ENCODE results near the gene DIP2C.
"Not testable (repeated sequence)": the region's sequence is repeated elsewhere in the genome, so short reads cannot be mapped to it uniquely, and the experiment has no call there.

The DIP2C gene

DNA sequence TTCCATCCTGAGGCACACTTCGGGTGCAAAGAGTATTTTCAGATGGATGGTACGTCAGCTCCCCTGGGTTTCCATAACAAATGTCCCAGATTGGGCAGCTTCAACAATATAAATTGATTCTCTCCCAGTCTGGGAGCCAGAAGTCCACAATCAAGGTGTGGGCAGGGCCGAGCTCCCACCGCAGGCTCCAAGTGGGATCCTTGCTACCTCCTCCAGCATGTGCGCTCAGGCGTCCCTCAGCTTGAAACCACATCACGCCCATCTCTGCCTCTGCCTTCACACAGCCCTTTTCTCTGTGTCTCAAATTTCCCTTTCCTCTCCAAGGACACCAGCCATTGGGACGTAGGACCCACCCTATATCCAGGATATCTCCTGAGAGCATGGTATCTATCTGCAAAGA lies 153.5 kb downstream of the DIP2C start:
- Mint-ChIP-seq H3K27me3 (peaks cover 25 to 31% of the 10 kb centered on the region in 2 donors), H3K9me3 (no peaks in the 10 kb centered on the region), H3K27ac (no peak overlapping the region), H3K4me1 (no peaks in the 10 kb centered on the region), H3K4me3 (no peak overlapping the region), H3K36me3 (no peaks in the 10 kb centered on the region)
- ATAC-seq (replicated peaks), result no peak
- DNase-seq, result no peak

GRCh38 chr10:535051-535450 lies 154.4 kb downstream of the DIP2C start:
- DNase-seq, result no peak
- Mint-ChIP-seq H3K27ac (no peak overlapping the region), H3K4me3 (no peak overlapping the region), H3K36me3 (no peaks in the 10 kb centered on the region), H3K4me1 (no peaks in the 10 kb centered on the region), H3K9me3 (no peaks in the 10 kb centered on the region), H3K27me3 (peaks cover 24 to 28% of the 10 kb centered on the region in 2 donors)
- ATAC-seq (replicated peaks), result no peak

GRCh38 chr10:534047-534566 lies 155.4 kb downstream of the DIP2C start:
- Mint-ChIP-seq H3K9me3 (no peaks in the 10 kb centered on the region), H3K27ac (no peak overlapping the region), H3K36me3 (no peaks in the 10 kb centered on the region), H3K27me3 (peaks cover 19 to 23% of the 10 kb centered on the region in 2 donors), H3K4me3 (no peak overlapping the region), H3K4me1 (no peaks in the 10 kb centered on the region)
- ATAC-seq (replicated peaks) (no peak), DNase-seq (no peak)

DNA sequence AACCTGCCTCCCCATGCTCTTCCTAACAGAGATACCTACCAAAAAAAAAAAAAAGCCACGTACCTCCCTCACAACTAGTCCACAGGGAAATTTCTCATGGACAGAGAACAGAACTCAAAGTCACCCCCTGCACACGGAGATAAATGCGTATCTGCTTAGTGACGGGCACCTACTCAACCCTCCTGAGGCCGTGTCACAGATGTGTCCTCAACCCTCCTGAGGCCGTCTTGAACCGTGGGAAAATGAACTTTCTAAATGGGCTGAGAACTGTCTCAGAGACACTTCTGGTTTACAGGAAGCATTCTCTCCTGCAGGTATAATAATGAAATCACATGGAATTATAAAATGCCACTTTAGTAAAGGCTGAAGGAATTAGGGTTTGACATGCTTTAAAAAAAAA lies 155.9 kb downstream of the DIP2C start:
- H3K36me3 Mint-ChIP-seq, result no peaks in the 10 kb centered on the region
- no peaks in the 10 kb centered on the region for H3K9me3 Mint-ChIP-seq
- no peak for DNase-seq
- H3K27me3 Mint-ChIP-seq, result peaks cover 21 to 23% of the 10 kb centered on the region in 2 donors
- no peaks in the 10 kb centered on the region for H3K4me1 Mint-ChIP-seq
- H3K4me3 Mint-ChIP-seq, result no peak overlapping the region
- ATAC-seq (replicated peaks), result no peak
- H3K27ac Mint-ChIP-seq, result no peak overlapping the region

- ATAC-seq (replicated peaks) (no peak), DNase-seq (no peak)
- H3K4me3 Mint-ChIP-seq, result no peak overlapping the region
- peaks cover 20 to 26% of the 10 kb centered on the region in 2 donors for H3K27me3 Mint-ChIP-seq
- H3K4me1 Mint-ChIP-seq, result no peaks in the 10 kb centered on the region
- H3K27ac Mint-ChIP-seq, result no peak overlapping the region
- no peaks in the 10 kb centered on the region for H3K9me3 Mint-ChIP-seq
- no peaks in the 10 kb centered on the region for H3K36me3 Mint-ChIP-seq
Measured at GRCh38 chr10:533186-533585, 156.3 kb downstream of the DIP2C start.

DNA sequence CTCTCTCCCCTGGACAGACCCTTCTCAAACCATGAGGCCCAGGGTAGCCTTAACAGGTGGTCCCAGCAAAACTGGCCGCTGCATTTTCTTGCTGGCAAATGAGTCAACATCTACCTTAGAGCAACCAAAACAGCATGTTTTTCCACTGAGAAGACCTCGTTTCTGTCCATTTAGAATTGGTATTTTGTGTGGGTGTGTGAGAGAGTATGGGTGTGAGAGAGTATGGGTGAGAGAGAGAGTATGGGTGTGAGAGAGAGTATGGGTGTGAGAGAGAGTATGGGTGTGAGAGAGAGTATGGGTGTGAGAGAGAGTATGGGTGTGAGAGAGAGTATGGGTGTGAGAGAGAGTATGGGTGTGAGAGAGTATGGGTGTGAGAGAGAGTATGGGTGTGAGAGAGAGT lies 157.1 kb downstream of the DIP2C start:
- DNase-seq; H3K27ac Mint-ChIP-seq; ATAC-seq (replicated peaks); H3K4me3 Mint-ChIP-seq; H3K36me3 Mint-ChIP-seq; H3K4me1 Mint-ChIP-seq; H3K9me3 Mint-ChIP-seq: not testable (repeated sequence)
- H3K27me3 Mint-ChIP-seq, result peaks cover 12 to 31% of the 10 kb centered on the region in 2 donors

DNA sequence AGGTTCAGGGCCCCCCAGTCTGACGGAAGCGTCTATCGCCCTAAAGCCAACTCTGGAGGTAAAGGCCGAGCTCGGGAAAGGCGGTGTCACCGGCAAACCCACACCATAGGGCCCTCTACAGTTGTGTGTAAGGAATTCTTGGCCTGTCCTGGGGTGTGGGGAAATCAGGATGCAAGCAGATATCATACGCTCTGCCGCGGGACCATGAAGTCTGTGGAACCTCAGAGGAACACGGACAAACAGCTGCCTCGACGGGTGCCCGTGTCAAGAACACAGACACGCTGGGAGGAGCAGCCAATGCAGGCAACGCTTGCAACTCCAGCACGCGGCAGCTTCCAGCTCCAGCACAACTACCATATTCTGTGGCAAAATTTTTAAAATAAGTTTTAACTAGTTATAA lies 157.9 kb downstream of the DIP2C start:
- Mint-ChIP-seq H3K4me3 (no peak overlapping the region), H3K9me3 (no peaks in the 10 kb centered on the region), H3K36me3 (no peaks in the 10 kb centered on the region), H3K27ac (no peak overlapping the region), H3K27me3 (peaks cover 16 to 31% of the 10 kb centered on the region in 2 donors), H3K4me1 (no peaks in the 10 kb centered on the region)
- DNase-seq, result no peak
- no peak for ATAC-seq (replicated peaks)

DNA sequence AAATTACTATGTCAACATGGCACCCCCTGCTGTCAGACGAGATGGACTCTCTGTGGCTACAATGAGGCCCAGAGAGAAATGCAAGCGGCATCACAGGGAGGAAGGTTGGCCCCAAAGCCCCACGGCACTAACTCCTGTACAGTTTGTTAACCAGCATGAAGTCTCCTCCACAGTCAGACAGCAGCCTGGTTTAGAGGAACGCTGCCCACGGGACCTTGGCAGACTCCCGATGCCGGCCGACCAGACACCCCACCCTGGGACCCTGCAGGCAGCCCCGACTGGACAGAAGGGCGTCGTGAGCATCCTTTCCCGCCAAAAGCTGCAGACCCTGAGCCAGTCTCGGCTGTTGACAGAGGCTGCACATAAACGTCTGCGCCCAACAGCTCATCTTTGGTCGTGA lies 158.8 kb downstream of the DIP2C start:
- Mint-ChIP-seq H3K4me1 (no peaks in the 10 kb centered on the region), H3K36me3 (no peaks in the 10 kb centered on the region)
- no peak for ATAC-seq (replicated peaks)

GRCh38 chr10:529468-530230 lies 159.8 kb downstream of the DIP2C start:
- Mint-ChIP-seq H3K36me3 (no peaks in the 10 kb centered on the region), H3K9me3 (no peaks in the 10 kb centered on the region), H3K4me1 (no peaks in the 10 kb centered on the region), H3K27me3 (peaks cover 20 to 25% of the 10 kb centered on the region in 2 donors), H3K4me3 (no peak overlapping the region), H3K27ac (no peak overlapping the region)
- DNase-seq (no peak), ATAC-seq (replicated peaks) (no peak)

More for the DNA sequence above, 158.8 kb downstream of the DIP2C start:
- no peak overlapping the region for H3K27ac Mint-ChIP-seq
- peaks cover 19 to 27% of the 10 kb centered on the region in 2 donors for H3K27me3 Mint-ChIP-seq
- H3K9me3 Mint-ChIP-seq, result no peaks in the 10 kb centered on the region
- DNase-seq, result no peak
- H3K4me3 Mint-ChIP-seq, result no peak overlapping the region

DNA sequence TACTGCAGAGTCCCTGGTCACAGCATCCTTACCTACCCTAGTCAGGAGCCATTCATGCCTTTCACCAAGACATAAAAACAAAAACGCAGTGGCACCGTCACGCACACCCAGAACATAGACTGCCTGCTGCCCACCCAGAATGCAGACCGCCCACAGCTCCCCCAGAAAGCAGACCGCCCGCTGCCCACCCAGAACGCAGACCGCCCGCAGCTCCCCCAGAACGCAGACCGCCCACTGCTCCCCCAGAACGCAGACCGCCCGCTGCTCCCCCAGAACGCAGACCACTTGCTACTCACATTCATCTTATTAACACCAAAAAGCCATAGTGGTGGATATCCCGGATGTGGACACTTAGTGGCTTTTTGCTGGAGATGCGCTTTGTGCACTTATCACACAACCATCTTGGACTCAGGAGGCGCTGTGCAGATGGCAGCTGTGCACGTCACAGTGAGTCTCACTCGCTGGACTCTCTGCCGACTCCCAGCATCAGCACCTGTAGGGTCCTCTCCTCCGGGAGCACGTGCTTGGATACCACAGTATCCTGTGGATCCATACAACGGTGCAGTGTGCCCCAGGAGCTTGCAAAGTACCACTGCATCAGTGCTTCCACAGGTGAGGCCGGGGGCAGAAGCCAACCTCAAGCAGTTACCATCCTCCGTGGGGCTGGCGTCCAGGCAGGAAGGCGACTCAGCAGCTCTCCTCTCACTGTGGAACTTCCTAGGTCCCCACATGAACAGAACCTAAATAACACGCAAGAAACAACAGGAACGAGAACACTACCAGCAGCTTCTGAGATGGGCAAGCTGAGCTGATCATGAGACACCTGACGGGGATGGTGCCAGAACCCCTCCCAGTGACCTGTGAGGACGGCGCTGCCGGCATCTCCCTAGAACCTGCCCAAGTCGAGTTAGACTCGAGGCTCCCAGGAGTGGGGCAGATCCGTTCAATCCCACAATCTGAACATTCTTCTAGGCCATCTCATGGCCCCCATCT lies 161.0 kb downstream of the DIP2C start:
- no peaks in the 10 kb centered on the region for H3K4me1 Mint-ChIP-seq

GRCh38 chr10:527416-527815 lies 162.1 kb downstream of the DIP2C start:
- ATAC-seq (replicated peaks) (no peak), DNase-seq (no peak)
- no peaks in the 10 kb centered on the region for H3K9me3 Mint-ChIP-seq
- H3K4me3 Mint-ChIP-seq, result no peak overlapping the region
- H3K27ac Mint-ChIP-seq, result no peak overlapping the region
- peaks cover 27 to 30% of the 10 kb centered on the region in 2 donors for H3K27me3 Mint-ChIP-seq
- no peaks in the 10 kb centered on the region for H3K4me1 Mint-ChIP-seq
- no peaks in the 10 kb centered on the region for H3K36me3 Mint-ChIP-seq

More for the DNA sequence above, 161.0 kb downstream of the DIP2C start:
- Mint-ChIP-seq H3K36me3 (no peaks in the 10 kb centered on the region), H3K9me3 (no peaks in the 10 kb centered on the region), H3K27me3 (peaks cover 20 to 25% of the 10 kb centered on the region in 2 donors), H3K27ac (no peak overlapping the region), H3K4me3 (no peak overlapping the region)
- no peak for DNase-seq
- ATAC-seq (replicated peaks), result no peak

- no peak overlapping the region for H3K27ac Mint-ChIP-seq
- no peak overlapping the region for H3K4me3 Mint-ChIP-seq
- peaks cover 0 to 2% of the 10 kb centered on the region in 2 donors for H3K4me1 Mint-ChIP-seq
- H3K9me3 Mint-ChIP-seq, result no peaks in the 10 kb centered on the region
- H3K36me3 Mint-ChIP-seq, result no peaks in the 10 kb centered on the region
- DNase-seq (no peak), ATAC-seq (replicated peaks) (no peak)
- peaks cover 27 to 32% of the 10 kb centered on the region in 2 donors for H3K27me3 Mint-ChIP-seq
Measured at GRCh38 chr10:526651-527312, 162.7 kb downstream of the DIP2C start.

- H3K27ac Mint-ChIP-seq, result no peak overlapping the region
- ATAC-seq (replicated peaks) (no peak), DNase-seq (no peak)
- no peak overlapping the region for H3K4me3 Mint-ChIP-seq
- H3K4me1 Mint-ChIP-seq, result peaks cover 2 to 7% of the 10 kb centered on the region in 2 donors
- H3K9me3 Mint-ChIP-seq, result no peaks in the 10 kb centered on the region
- peaks cover 20 to 29% of the 10 kb centered on the region in 2 donors for H3K27me3 Mint-ChIP-seq
- H3K36me3 Mint-ChIP-seq, result no peaks in the 10 kb centered on the region
Measured at GRCh38 chr10:525565-526315, 163.7 kb downstream of the DIP2C start.
